HG03045 (cell line): Measurements from ENCODE around the gene PPP1R3E.
"Not testable (repeated sequence)": the region's sequence is repeated elsewhere in the genome, so short reads cannot be mapped to it uniquely, and the experiment has no call there.

Experiments used
- ATAC-seq: cut with Tn5 transposase; IDR thresholded peaks from one replicate; pipeline ENCODE4 v1.9.1; 2021; ENCODE audit warnings: mild to moderate bottlenecking, moderate library complexity; ENCODE audit not compliant: unreplicated experiment

The PPP1R3E gene, protein sequence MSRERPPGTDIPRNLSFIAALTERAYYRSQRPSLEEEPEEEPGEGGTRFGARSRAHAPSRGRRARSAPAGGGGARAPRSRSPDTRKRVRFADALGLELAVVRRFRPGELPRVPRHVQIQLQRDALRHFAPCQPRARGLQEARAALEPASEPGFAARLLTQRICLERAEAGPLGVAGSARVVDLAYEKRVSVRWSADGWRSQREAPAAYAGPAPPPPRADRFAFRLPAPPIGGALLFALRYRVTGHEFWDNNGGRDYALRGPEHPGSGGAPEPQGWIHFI

DNA sequence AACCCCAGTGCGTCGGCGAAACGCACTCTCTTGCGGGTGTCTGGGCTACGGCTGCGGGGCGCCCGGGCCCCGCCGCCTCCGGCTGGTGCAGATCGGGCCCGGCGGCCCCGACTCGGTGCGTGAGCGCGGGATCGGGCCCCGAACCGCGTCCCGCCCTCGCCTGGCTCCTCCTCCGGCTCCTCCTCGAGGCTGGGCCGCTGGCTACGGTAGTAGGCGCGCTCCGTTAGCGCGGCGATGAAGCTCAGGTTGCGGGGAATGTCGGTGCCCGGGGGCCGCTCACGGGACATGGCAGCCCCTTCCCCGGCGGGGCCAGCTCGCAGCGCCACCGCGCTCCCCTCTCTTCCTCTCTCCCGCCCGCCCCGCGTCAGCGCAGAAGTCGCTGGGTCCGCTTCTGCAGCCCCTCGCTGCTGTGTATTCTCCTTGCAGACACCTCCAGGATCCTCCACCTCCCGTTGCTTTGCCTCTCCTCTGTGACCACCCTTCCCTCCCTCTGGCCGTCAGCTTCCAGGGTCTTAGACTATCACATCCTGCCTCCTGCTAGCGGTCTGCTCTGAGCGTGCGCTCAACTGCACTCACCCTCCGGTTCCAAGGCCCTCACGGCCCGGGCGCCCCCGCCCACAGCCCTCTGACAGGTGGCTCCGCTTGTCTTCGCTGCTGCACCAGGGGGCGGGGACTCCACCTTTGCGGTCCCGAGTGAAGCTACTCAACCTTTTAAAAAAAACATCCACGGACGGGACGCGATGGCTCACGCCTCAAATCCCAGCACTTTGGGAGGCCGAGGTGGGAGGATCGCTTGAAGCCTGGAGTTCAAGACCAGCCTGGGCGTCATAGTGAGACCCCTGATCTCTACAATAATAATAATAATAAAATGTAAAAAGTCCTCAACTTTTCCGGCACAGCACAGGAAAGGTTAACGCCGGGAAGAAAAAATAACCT is at the start of gene PPP1R3E:
PPP1R3E (minus strand) TSS at position 570 of the 936 bp plus-strand sequence; CDS start at position 287, 283 bp downstream.
- peak; percentile 30 for ATAC-seq

DNA sequence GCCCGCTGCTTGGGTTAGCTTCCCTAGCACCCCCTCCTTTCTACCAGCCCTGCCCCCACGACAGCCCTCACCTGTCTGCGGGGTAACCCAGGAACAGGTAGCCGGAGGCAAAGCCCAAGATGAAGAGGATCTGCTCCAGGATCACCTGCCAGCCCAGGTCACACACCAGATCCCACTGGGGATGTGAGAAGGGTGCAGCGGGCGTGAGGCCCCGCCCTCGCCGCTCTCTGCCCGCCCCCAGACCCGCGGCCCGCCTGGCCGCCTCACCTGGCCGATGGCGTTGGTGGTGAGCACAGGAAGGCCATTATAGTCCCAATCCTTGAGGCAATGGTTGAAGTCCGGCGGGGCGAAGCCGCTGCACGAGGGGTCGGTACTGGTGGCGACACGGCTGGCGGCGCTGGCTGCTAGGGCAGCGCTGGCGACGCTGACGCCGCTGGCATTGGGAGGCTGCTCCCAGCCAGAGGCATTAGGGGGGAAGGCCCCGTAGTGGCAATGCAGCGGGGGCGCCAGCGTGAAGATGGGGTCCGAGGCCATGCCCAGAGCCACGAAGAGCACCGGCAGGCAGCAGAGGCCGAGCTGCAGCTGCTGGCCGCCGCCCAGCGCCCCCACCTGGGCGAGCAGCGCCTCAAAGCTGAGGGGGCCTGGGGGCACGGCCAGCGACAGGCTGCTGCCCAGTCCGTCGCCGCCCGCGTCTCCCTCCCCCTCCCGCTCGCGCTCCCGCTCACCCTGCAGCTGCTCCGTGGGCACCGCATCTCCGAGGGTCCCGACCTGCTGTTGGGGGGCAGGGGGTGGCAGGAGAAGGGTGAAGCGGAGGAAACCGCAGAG is 49.2 kb upstream of the PPP1R3E start:
- no peak for ATAC-seq

DNA sequence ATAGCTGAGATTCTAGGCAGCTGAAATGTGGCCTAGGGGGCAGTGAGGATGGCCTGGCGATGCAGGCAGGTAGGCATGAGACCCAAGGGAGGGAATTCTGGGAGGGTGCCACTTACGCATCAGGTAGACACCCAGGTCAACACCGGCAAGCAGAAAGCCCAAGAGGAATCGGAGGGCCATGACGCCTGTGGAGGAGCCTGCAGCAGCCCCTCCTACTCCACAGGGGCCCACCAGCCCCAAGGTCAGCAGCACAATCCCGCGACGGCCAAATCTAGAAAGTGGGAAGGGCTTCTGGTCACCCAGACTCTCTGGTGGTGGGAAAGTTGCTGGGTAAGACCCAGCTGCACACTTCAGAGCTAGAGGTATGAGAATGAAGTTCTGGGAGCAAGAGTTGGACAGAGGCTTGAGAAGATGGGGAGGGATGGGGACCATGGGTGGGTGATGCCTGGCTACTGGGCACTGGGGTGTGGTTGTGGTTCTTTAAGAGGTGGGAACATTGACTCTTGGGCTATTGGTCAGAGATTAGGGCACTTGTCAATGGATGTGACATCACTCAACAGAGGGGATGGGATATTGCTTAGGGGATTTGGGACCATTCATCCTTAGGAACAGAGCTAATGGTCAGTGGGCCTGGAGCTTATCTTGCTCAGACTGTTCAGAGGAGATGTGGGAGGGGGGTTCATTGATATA is 46.6 kb upstream of the PPP1R3E start:
- no peak for ATAC-seq

DNA sequence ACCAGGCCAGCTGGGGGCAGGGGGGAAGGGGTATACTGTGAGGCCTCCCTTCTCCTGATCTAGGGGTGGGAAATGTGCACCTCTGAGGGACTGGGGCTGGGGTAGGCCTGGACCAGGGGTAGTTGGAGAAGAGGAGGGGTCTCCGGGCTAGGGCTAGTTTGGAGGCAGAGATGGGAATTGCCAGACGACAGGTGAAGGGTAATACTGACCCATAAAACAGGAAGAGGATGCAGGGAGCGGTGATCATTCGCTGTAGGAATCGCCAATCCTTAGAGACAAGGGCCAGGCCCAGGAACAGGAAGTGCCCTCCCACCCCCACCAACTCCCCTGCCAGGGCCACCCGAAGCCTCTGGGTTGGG is 45.6 kb upstream of the PPP1R3E start:
- no peak for ATAC-seq

DNA sequence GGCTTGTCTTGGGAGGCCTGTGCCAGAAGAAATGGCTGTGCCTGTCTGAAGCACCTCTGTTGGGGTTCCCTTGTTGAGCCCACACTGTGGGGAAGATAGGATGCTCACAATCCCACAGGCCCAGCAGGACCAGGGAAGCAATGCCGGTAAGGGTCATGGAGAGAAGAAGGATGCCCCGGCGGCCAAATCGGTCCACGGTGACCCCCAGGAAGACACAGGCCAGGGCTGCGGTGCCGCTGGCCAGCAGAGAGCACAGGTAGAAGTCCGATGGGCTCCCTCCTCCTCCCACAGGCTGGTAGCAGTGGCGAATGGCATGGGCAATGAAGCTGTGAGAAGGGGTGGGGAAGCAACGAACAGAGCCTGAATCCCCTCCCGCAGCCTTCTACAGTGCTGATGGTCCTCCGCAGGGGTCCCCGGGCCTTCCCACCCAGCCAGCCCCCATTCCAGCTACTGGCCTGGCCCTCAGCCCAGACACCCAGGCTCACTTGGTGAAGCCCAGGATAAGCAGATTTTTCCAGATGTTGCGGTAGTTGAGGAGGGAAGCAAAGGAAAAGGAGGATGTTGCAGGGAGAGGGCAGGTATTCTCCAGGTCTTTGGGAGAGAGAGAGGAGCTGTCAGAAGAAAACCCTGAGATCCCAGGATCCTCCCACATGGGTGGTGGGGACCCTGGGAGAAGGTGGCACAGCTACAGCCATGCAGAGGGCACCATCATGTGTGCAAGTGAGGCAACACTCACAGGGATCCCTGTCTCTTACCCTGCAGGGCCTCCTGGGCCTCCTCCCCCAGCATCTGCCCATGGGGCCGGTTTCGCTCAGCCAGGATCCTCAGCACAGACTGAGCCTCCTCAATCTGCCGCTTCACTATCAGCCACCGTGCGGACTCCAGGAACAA is 45.0 kb upstream of the PPP1R3E start:
- no peak for ATAC-seq

DNA sequence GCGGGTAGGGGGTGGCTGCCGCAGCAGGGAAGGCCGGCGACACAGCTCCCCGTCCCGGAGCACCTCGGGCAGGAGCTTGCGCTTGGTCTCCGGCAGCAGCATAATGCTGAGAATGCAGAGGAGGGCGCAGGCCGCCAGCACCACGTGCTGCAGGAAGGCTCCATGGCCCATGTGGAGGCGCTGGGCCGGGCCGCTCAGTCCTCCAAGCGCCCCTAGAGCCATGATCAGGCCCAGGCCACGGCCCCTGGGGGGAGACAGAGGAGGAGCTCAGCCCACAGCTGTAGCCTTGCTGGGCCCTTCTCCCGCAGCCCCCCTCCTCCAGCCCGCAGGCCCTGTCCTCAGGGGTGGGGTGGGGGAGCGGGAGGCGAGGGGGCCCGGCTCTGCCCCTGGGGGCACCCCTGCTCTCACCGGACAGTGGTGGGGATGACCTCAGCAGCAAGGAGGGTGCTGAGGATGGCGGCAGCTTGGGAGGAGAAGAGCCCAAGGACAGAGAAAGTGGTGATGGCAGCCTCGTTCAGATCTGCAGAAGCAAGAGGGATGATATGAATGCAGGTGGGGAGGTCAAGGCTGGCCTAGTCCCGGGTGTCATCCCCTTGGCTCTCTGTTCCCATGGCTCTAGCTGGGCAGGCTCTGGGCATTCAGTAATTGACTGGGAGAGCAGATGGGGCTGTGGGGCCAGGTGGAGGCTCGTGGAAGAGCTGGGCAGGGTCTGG is 44.2 kb upstream of the PPP1R3E start:
- no peak for ATAC-seq

DNA sequence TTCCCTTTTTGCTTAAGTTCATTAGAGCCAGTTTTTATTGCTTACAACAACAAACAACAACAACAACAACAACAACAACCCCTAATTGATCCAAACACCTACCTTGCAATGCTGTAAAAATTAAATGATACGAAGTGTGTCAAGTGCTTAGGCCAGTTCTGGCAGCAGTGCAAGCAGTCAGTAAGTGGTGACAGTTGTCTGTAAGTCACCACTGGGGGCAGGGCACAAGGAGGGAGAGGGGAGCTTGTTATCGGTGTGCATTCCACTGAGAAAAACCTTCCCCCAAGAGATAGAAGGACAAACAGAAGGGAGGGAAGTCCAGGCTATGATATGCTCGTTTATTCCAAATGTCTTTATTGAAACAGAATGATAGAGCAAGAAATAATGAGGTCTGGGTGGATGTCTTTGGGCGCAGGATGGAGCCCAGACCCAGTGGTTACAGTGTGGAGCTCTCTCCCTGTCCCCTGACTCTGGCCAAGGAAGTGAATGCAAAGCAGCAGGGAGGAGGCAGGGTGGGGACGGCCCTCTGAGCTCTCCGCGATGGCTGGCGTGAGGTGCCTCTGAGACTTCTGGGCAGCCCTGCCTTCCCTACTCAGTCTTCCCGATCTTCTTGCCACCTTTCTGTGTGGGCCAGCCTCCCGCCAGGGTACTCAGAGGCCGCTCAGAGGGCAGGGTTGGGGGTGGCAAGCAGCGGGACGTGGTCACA is 43.5 kb upstream of the PPP1R3E start:
- no peak for ATAC-seq

DNA sequence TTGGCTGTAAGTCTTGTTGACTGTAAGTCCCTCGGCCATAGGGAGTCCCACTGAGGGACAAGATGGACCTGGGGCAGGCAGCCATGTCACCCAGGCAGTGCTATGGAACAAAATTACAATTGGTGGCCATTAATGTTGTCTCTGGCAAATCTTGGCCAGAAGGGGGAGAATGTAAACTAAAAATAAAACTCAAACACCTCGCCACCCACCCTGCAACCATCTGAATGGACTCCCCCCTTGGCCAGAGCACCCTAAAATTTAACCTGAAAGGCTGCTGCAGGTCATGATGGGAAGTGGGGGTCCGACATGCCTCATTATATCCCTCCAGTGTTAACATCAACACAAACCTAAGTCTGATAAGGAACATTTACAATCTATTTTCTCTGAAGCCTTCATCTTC is 41.8 kb upstream of the PPP1R3E start:
- no peak for ATAC-seq

DNA sequence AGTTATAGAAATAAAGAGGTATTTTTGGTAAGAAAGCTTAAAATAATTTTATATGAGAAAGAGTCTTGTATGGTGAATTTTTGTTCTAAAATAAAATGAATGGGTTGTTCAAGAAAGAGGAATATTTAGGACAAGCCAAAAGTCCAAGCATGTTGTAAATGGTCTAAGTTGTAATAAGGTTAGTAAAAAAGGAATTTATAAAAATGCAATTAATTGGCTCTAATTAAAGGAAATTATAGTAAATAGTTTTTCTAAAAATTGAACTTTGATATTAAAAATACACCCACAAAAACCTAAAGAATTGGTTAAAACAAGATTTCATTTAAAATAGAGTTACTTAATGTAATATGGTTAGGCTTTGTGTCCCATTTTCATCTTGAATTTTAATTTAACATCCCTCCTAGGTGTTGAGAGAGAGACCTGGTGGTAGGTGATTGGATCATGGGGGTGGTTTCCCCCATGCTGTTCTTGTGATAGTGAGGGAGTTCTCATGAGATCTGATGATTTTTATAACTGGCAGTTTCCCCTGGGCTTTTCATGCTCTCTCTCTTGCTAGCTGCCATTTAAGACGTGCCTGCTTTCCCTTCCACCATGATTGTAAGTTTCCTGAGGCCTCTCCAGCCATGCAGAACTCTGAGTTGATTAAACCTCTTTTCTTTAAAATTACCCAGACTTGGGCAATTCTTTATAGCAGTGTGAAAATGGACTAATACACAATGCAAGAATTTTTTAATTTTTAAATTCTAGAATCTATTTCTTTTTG is 37.0 kb upstream of the PPP1R3E start:
- ATAC-seq = no peak

DNA sequence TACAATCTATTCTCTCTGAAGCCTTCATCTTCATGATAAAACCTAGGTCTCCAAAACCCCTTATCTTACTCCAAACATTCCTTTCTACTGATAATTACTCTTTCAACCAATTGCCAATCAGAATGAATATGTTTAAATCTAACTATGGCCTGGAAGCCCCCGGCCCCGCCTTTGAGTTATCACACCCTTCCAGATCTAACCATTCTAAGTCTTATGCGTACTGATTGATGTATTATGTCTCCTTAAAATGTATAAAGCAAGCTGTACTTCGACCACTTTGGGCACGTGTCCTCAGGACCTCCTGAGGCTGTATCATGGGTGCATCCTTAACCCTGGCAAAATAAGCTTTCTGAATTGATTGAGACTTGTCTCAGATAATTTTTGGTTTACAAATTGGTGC is 33.0 kb upstream of the PPP1R3E start:
- no peak for ATAC-seq

DNA sequence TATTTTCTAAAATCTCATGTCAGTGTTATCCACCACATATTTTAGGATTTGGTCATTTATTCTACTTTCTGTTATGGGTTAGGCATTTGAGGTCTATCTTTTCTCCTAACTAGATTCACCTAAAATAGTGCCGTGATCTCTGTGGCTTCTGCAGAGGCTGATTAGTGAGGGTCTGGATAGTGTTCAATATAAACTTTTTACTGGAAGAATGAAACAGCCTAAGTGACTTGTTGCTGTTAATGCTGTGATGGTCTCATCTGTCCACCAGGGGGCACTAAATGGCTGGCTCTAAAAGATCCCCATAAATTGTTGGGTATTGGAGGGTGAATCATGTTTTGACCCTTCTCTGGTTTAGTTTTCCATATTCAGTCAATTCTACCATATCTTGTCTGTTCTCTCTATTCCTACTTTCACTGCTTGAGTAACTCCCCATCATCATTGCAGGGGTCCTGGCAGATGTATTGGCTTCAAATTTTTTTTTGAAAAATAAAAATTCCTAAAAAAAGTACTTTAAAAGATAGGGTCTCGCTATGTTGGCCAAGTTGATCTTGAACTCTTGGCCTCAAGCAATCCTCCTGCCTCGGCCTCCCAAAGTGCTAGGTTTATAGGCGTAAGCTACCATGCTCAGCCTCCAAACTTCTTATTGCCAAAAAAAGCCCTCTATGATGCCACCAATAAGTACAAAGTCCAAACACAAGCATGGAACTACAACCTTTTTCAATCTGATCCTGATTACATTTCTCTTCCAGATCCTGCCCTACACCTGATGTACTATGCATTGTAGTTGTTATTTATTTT is 25.5 kb upstream of the PPP1R3E start:
- no peak for ATAC-seq

DNA sequence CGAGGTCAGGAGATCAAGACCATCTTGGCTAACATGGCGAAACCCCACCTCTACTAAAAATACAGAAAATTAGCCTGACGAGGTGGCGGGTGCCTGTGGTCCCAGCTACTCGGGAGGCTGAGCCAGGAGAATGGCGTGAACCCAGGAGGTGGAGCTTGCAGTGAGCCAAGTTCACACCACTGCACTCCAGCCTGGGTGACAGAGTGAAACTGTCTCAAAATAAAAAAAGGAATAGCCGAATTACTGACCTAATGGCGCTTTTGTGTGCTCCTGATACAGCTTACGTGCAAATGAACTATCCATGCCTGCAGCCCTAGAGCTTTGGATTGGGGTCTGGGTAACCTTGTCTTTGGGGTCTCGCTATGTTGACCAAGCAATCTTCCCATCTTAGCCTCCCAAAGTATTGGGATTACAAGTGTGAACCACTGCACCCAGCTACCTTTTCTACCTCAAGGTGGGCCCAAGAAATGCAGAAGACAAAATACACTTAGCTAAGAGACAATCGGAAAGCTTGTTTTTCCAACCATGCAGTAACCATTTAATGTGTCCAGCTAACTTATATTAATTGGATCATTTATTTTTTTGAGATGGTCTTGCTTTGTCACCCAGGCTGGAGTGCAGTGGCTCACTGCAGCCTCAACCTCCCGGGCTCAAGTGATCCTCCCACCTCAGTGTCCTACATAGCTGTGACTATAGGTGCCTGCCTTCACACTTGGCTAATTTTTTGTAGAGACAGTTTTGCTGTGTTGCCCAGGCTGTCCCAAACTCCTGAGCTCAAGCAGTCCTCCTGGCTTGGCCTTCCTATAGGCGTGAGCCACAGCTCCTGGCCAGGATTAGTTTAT is 24.1 kb upstream of the PPP1R3E start:
- no peak for ATAC-seq

DNA sequence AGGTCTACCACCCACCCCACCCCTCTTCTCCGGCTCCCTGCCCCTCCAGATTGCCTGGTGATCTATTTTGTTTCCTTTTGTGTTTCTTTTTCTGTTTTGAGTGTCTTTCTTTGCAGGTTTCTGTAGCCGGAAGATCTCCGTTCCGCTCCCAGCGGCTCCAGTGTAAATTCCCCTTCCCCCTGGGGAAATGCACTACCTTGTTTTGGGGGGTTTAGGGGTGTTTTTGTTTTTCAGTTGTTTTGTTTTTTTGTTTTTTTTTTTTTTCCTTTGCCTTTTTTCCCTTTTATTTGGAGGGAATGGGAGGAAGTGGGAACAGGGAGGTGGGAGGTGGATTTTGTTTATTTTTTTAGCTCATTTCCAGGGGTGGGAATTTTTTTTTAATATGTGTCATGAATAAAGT is 23.1 kb upstream of the PPP1R3E start:
- not testable (repeated sequence) for ATAC-seq

DNA sequence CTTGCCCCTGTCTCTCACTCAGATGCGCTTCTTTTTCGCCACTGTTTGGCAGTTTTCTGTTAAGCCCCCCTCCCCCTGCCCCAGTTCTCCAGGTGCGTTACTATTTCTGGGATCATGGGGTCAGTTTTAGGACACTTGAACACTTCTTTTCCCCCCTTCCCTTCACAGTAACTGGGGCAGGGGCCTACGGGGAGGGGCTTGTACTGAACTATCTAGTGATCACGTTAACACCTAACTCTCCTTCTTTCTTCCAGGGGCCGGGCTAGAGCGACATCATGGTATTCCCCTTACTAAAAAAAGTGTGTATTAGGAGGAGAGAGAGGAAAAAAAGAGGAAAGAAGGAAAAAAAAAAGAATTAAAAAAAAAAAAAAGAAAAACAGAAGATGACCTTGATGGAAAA is 22.3 kb upstream of the PPP1R3E start:
- no peak for ATAC-seq

DNA sequence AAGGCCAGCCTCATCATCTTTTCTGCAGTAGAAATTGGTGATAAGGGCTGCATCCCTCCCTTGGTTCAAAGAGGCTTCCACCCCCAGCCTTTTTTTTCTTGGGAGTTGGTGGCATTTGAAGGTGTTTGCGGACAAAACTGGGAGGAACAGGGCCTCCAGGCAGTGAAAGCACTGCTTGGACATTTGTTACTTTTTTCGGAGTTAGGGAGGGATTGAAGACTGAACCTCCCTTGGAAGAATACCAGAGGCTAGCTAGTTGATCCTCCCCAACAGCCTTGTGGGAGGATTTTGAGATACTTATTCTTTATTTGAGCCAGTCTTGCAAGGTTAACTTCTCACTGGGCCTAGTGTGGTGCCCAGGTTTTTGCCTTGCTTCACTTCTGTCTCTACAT is 21.8 kb upstream of the PPP1R3E start:
- ATAC-seq = no peak

DNA sequence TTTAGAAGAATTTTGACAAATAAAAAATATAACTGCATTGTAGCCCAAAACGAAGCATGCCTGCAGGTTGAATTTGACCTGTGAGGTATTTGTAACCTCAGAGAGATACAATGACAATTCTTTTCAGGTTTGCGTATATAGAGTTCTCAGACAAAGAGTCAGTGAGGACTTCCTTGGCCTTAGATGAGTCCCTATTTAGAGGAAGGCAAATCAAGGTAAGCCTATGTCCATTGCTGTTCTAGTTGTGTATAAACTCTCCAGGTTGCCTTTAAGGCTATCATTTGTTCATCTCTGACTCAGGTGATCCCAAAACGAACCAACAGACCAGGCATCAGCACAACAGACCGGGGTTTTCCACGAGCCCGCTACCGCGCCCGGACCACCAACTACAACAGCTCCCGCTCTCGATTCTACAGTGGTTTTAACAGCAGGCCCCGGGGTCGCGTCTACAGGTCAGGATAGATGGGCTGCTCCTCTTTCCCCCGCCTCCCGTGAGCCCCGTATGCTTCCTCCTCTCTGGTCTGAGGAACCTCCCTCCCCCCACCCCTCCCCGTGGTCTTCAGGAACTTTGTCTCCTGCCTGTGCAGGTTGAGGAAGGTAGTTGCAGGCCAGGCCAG is 21.3 kb upstream of the PPP1R3E start:
- no peak for ATAC-seq
